Hepatic stellate cell (primary cell): Measurements from ENCODE around the gene MORF4L1.
"Not testable (repeated sequence)": the region's sequence is repeated elsewhere in the genome, so short reads cannot be mapped to it uniquely, and the experiment has no call there.

Experiments used
- DNase-seq: peaks from one replicate; pipeline ENCODE4 v3.0.0; 2011; ENCODE audit warnings: low spot score

The MORF4L1 gene, protein sequence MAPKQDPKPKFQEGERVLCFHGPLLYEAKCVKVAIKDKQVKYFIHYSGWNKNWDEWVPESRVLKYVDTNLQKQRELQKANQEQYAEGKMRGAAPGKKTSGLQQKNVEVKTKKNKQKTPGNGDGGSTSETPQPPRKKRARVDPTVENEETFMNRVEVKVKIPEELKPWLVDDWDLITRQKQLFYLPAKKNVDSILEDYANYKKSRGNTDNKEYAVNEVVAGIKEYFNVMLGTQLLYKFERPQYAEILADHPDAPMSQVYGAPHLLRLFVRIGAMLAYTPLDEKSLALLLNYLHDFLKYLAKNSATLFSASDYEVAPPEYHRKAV

DNA sequence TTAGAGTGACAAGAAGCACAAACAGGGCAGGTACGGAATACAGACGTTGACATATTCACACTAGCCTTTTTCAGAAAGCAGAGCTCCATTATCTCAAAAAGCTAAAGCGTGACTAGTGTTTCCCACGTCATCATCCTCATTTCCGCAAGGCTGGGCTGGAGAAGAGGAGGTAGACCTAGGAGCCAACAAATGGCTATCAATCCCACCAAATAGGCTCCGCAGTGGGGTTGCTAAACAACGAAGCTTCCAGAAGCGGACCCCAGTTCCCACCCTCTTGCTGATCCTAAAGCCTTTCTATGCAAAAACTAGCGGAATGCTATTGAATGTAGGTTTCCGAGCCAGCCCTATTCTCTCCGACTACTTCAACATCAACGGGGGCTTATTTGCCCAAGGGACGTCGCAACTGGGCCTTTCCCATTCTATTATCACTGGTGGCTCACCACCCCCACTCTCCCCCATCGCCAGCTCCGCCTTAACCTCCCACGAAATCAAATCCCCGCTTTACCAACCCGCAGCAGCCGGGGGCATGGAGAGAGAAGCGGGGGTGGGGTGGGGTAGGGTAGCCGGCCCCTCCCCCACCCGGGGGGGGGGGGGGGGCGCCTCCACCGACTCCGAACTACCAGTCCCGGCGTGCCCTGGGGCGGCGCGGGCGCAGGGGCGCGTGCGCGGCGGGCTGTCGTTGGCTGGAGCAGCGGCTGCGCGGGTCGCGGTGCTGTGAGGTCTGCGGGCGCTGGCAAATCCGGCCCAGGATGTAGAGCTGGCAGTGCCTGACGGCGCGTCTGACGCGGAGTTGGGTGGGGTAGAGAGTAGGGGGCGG, at the start of gene MORF4L1:
Gene MORF4L1 (plus strand): TSS at position 736 of the 817 bp plus-strand sequence. CDS start 128 bp downstream, outside the sequence.
- peak; percentile 93 for DNase-seq

DNA sequence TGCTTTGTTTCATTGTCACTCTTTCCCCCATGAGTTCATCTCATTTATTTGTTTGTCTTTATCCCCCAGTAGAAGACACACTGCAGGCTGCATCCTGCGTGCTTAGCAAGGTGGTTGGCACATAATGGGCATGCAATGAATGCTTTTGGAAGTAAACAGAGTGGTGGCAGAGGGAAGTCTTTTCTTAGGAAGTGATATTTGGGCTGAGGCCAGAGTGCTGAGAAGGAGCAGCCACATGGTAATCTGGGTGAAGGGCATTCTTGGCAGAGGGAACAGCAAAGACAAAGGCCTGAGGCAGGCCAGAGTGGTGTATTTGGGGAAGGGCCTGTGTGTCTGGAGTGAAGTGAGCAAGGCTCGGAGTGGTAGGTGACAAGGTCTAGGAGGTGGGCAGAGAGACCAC, 43.8 kb upstream of the MORF4L1 start:
- no peak for DNase-seq

DNA sequence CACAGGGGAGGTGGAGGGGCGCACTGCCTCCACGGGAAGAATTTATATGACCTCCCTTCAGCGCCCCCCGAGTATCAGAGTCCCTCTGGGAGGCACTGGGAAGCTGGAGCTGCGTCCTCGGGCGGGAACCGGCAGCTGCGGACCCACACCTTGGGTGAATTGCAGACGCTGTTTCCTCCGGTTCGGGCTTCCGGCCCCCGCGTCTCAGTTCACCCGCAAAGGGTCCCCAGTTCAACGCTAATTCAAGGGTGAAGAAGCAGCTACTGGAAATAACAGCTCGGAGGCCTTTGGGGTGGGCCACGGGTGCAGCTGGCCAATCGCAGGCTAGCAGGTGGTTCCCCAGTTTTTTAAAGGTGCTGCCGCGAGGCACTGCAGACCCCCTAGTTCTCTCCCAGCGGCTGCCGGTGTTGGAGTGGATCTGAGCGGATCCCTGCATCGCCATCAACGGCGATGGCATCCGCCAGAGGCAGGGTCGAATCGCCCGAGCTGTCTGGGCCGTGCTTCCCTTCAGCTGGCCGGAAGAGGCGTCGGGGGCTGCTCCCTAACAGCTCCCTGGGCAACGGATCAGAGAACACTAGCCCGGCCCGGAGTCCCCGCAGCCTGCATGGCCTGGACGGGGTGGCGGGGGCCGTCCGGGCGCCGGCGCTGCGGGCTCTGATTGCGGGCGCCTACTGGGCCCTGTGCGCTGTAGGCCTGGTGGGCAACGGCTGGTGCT, 42.0 kb upstream of the MORF4L1 start:
- no peak for DNase-seq

- DNase-seq, result no peak
Measured at GRCh38 chr15:78831229-78832207, 41.2 kb upstream of the MORF4L1 start.

- no peak for DNase-seq
Measured at GRCh38 chr15:78836333-78836732, 36.4 kb upstream of the MORF4L1 start.

GRCh38 chr15:78837131-78837530, 35.6 kb upstream of the MORF4L1 start:
- DNase-seq, result no peak

GRCh38 chr15:78837543-78837942, 35.1 kb upstream of the MORF4L1 start:
- DNase-seq, result no peak

GRCh38 chr15:78838489-78838888, 34.2 kb upstream of the MORF4L1 start:
- DNase-seq, result no peak

DNA sequence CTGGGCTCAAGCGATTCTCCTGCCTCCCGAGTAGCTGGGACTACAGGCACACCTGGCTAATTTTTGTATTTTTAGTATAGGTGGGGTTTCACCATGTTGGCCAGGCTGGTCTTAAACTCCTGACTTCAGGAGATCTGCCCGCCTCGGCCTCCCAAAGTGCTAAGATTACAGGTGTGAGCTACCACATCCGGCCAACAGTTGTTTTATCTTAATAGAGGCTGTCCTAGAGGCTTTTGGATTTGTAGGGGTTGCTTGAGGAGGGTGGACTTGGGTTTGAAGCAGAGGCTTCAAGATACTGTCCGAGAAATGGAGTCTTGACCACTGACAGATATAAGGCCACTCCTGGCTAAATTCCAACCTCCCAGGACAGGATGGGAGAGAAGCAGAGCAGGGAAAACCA, 33.5 kb upstream of the MORF4L1 start:
- DNase-seq, result not testable (repeated sequence)

- DNase-seq, result peak; percentile 77
Measured at GRCh38 chr15:78840661-78841375, 31.9 kb upstream of the MORF4L1 start.

GRCh38 chr15:78841376-78841706, 31.3 kb upstream of the MORF4L1 start:
- no peak for DNase-seq

- DNase-seq, result no peak
Measured at GRCh38 chr15:78841891-78842290, 30.8 kb upstream of the MORF4L1 start.

- DNase-seq, result no peak
Measured at GRCh38 chr15:78842519-78842918, 30.2 kb upstream of the MORF4L1 start.

DNA sequence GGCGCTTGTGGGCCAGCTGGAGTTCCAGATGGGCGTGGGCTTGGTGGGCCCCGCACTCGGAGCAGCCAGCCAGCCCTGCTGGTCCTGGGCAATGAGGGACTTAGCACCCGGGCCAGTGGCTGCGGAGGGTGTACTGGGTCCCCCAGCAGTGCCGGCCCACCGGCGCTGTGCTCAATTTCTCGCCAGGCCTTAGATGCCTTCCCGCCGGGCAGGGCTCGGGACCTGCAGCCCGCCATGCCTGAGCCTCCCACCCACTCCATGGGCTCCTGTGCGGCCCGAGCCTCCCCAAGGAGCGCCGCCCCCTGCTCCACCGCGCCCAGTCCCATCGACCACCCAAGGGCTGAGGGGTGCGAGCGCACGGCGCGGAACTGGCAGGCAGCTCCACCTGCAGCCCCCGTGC, 25.8 kb upstream of the MORF4L1 start:
- DNase-seq, result not testable (repeated sequence)

DNA sequence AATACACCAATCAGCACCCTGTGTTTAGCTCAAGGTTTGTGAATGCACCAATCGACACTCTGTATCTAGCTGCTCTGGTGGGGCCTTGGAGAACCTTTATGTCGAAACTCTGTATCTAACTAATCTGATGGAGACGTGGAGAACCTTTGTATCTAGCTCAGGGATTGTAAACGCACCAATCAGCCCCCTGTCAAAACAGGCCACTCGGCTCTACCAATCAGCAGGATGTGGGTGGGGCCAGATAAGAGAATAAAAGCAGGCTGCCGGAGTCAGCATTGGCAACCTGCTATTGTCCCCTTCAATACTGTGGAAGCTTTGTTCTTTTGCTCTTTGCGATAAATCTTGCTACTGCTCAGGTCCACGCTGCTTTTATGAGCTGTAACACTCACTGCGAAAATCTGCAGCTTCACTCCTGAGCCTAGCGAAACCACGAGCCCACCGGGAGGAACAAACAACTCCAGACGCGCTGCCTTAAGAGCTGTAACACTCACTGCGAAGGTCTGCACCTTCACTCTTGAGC, 25.2 kb upstream of the MORF4L1 start:
- DNase-seq, result not testable (repeated sequence)

- no peak for DNase-seq
Measured at GRCh38 chr15:78850352-78850751, 22.3 kb upstream of the MORF4L1 start.

GRCh38 chr15:78850941-78851755, 21.5 kb upstream of the MORF4L1 start:
- no peak for DNase-seq

- no peak for DNase-seq
Measured at GRCh38 chr15:78853500-78853899, 19.2 kb upstream of the MORF4L1 start.

- DNase-seq, result no peak
Measured at GRCh38 chr15:78854833-78855372, 17.8 kb upstream of the MORF4L1 start.
